Measurements from ENCODE around the gene UTP14C. TPM values are rescaled to one million over a fixed set of nuclear protein-coding genes. Genes with fewer than 3 reads are reported as not detected.

UTP14C gene
- total and polyA plus RNA-seq, 2 donors (not counting 1 experiment from before 2014, with no cell fraction given) = 1.9 to 14.9 TPM

GRCh38 chr13:52020191-52020590 is 4.3 kb upstream of the UTP14C start:
- intact Hi-C loops (cut with micrococcal nuclease) = no loop called here
- ATAC-seq (ENCODE audit: low read depth) (no peak), DNase-seq (no peak)
- ChIA-PET CTCF (no interaction called here), POLR2A (no interaction called here)
- H3K4me3 Mint-ChIP-seq = no peak overlapping the region
- Histone ChIP-seq H2AFZ (ENCODE audit: insufficient read depth, low read depth, low read length, poor library complexity, severe bottlenecking) (no peak overlapping the region), H3K36me3 (replicated peaks in 1 of 2; ENCODE audit: control extremely low read depth in 1 of 2, control insufficient read depth in 1 of 2, extremely low read depth in 1 of 2, insufficient read depth in 2 of 2, low read length in 1 of 2) (peaks cover 5 to 40% of the 10 kb centered on the region in 2 experiments), H3K4me3 (ENCODE audit: control extremely low read depth in 1 of 5, extremely low read depth in 1 of 5, insufficient read depth in 1 of 5, low read depth in 2 of 5, low read length in 4 of 5) (no peak overlapping the region), H3K4me1 (ENCODE audit: control insufficient read depth in 2 of 2, insufficient read depth in 2 of 2, low read length in 2 of 2) (no peaks in the 10 kb centered on the region), H3K9me3 (ENCODE audit: control extremely low read depth in 1 of 3, control insufficient read depth in 2 of 3, insufficient read depth in 1 of 3, low read length in 2 of 3) (no peaks in the 10 kb centered on the region), H3K9ac (ENCODE audit: low read length) (no peak overlapping the region), H3K79me2 (ENCODE audit: control insufficient read depth, insufficient read depth, low read length) (peaks cover 39% of the 10 kb centered on the region), H3K27me3 (replicated peaks in 1 of 4; ENCODE audit: control extremely low read depth in 1 of 4, control insufficient read depth in 3 of 4, insufficient read depth in 4 of 4, low read length in 3 of 4) (no peaks in the 10 kb centered on the region), H4K20me1 (ENCODE audit: control insufficient read depth, insufficient read depth, low read length, poor library complexity, severe bottlenecking) (peaks cover 18% of the 10 kb centered on the region), H3K4me2 (replicated peaks; ENCODE audit: low read depth, low read length, poor library complexity, severe bottlenecking) (no peak overlapping the region), H3K27ac (ENCODE audit: low read length in 2 of 2) (no peak overlapping the region)
- peaks cover 6% of the 10 kb centered on the region for H3K4me1 Mint-ChIP-seq
- H3K9me3 Mint-ChIP-seq (ENCODE audit: insufficient read depth) = no peaks in the 10 kb centered on the region
- H3K27ac Mint-ChIP-seq = no peak overlapping the region
- WGBS (ENCODE audit: insufficient coverage) = no CpG with 5 or more reads among the region's 3 CpGs
- TF ChIP-seq EZH2 (IDR thresholded peaks at IDR 0.05; ENCODE audit: borderline replicate concordance, insufficient read depth, low read depth, low read length, poor library complexity, severe bottlenecking) (no peak), CTCF (IDR thresholded peaks at IDR 0.05) (no peak)
- no peaks in the 10 kb centered on the region for H3K27me3 Mint-ChIP-seq

- no peak for DNase-seq
- intact Hi-C loops (cut with micrococcal nuclease) = no loop called here
- no peak overlapping the region for H3K27ac Mint-ChIP-seq
- Histone ChIP-seq H2AFZ (ENCODE audit: insufficient read depth, low read depth, low read length, poor library complexity, severe bottlenecking) (no peak overlapping the region), H4K20me1 (ENCODE audit: control insufficient read depth, insufficient read depth, low read length, poor library complexity, severe bottlenecking) (peaks cover 29% of the 10 kb centered on the region), H3K9me3 (ENCODE audit: control extremely low read depth in 1 of 3, control insufficient read depth in 2 of 3, insufficient read depth in 1 of 3, low read length in 2 of 3) (no peaks in the 10 kb centered on the region), H3K79me2 (ENCODE audit: control insufficient read depth, insufficient read depth, low read length) (peaks cover 40% of the 10 kb centered on the region), H3K4me1 (ENCODE audit: control insufficient read depth in 2 of 2, insufficient read depth in 2 of 2, low read length in 2 of 2) (no peaks in the 10 kb centered on the region), H3K36me3 (replicated peaks in 1 of 2; ENCODE audit: control extremely low read depth in 1 of 2, control insufficient read depth in 1 of 2, extremely low read depth in 1 of 2, insufficient read depth in 2 of 2, low read length in 1 of 2) (peaks cover 5 to 51% of the 10 kb centered on the region in 2 experiments), H3K4me2 (replicated peaks; ENCODE audit: low read depth, low read length, poor library complexity, severe bottlenecking) (no peak overlapping the region), H3K27ac (ENCODE audit: low read length in 2 of 2) (no peak overlapping the region), H3K4me3 (ENCODE audit: control extremely low read depth in 1 of 5, extremely low read depth in 1 of 5, insufficient read depth in 1 of 5, low read depth in 2 of 5, low read length in 4 of 5) (no peak overlapping the region), H3K27me3 (replicated peaks in 1 of 4; ENCODE audit: control extremely low read depth in 1 of 4, control insufficient read depth in 3 of 4, insufficient read depth in 4 of 4, low read length in 3 of 4) (no peaks in the 10 kb centered on the region), H3K9ac (ENCODE audit: low read length) (no peak overlapping the region)
- CTCF ChIA-PET = interaction anchor here (0.6 kb wide), 1 partner anchor 174 kb away, joined by 3 read pairs; no protein-coding TSS in a partner anchor
- no peak for ATAC-seq (ENCODE audit: low read depth)
- H3K9me3 Mint-ChIP-seq (ENCODE audit: insufficient read depth) = no peaks in the 10 kb centered on the region
- POLR2A ChIA-PET = no interaction called here
- TF ChIP-seq CTCF (IDR thresholded peaks at IDR 0.05) (no peak), EZH2 (IDR thresholded peaks at IDR 0.05; ENCODE audit: borderline replicate concordance, insufficient read depth, low read depth, low read length, poor library complexity, severe bottlenecking) (no peak)
- H3K4me1 Mint-ChIP-seq = peaks cover 13% of the 10 kb centered on the region
- no peak overlapping the region for H3K4me3 Mint-ChIP-seq
- WGBS (ENCODE audit: insufficient coverage) = 100% methylated on average over 1 of the region's 2 CpGs
- H3K27me3 Mint-ChIP-seq = no peaks in the 10 kb centered on the region
These were observed 2.1 kb upstream of the UTP14C start for GRCh38 chr13:52022356-52022755.
